Muscle layer of colon (tissue), 2 donors: ENCODE results near the gene UGT1A4.

Experiments used
- H3K27ac ChIP-seq: one replicate; pipeline ENCODE4 v1.7.0; 2013; ENCODE audit warnings: low read depth, mild to moderate bottlenecking, low read length, moderate library complexity
- H3K27me3 ChIP-seq, 2 donors: one replicate each; pipeline ENCODE4 v1.7.0; 2013; ENCODE audit warnings: low read length in 2 of 2, mild to moderate bottlenecking in 2 of 2; ENCODE audit not compliant: insufficient read depth in 2 of 2, control insufficient read depth in 1 of 2
- H3K36me3 ChIP-seq: one replicate; pipeline ENCODE4 v1.7.0; 2013; ENCODE audit warnings: mild to moderate bottlenecking, low read length; ENCODE audit not compliant: insufficient read depth
- H3K4me1 ChIP-seq: one replicate; pipeline ENCODE4 v1.7.0; 2013; ENCODE audit warnings: mild to moderate bottlenecking, low read length; ENCODE audit not compliant: insufficient read depth
- H3K4me3 ChIP-seq, 2 donors: one replicate each; pipeline ENCODE4 v1.7.0; 2013; ENCODE audit warnings: low read length in 2 of 2, low read depth in 1 of 2, mild to moderate bottlenecking in 1 of 2, moderate library complexity in 1 of 2
- H3K9ac ChIP-seq: one replicate; pipeline ENCODE4 v1.7.0; 2013; ENCODE audit warnings: low read length
- H3K9me3 ChIP-seq: one replicate; pipeline ENCODE4 v1.7.0; 2013; ENCODE audit warnings: mild to moderate bottlenecking, low read length
- donor health status: abdominal sarcoma.
- donor health status: Adenocarcinoma of cecum.

UGT1A4 gene

DNA sequence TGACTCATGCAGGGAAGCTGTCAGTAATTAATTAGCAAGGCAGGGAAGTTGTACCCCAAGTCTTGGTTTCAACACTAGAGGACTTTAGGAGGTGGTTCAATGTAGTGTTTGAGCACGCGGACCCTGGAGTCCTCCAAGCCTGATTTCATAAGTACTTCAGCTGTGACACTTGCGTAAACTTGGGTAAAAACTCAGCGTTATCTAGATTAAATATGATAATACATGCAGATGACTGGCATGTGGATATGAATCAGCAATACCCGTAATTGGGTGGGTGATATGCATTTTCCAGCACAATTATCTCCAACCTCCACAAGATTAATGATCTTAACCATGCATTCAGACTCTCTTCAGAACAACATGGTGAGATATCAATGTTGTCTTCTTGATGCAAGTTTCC lies 31.6 kb upstream of the UGT1A4 start:
- Histone ChIP-seq H3K9me3 (no peaks in the 10 kb centered on the region), H3K36me3 (no peaks in the 10 kb centered on the region), H3K27me3 (no peaks in the 10 kb centered on the region), H3K27ac (no peak overlapping the region), H3K4me1 (no peaks in the 10 kb centered on the region), H3K4me3 (no peak overlapping the region), H3K9ac (no peak overlapping the region)

DNA sequence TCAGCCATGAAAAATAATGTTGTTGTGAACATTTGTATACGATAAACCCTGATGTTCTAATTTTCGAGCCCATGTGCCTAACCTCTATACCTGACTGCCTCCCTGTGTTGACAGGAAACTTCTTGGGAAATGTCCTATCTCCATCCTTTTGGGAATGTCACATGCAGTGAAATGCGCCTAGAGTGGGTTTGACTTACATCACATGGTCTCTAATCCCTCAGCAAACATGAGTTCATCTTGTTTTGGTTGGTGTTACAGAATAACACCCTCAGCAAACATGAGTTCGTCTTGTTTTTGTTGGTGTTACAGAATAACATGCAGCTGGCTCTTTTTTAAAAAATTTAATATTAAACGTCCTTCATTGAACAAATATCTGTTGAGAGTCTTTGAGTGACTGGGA lies 30.2 kb upstream of the UGT1A4 start:
- Histone ChIP-seq H3K27ac (no peak overlapping the region), H3K9me3 (no peaks in the 10 kb centered on the region), H3K9ac (no peak overlapping the region), H3K36me3 (no peaks in the 10 kb centered on the region), H3K4me3 (no peak overlapping the region), H3K4me1 (no peaks in the 10 kb centered on the region), H3K27me3 (no peaks in the 10 kb centered on the region)

DNA sequence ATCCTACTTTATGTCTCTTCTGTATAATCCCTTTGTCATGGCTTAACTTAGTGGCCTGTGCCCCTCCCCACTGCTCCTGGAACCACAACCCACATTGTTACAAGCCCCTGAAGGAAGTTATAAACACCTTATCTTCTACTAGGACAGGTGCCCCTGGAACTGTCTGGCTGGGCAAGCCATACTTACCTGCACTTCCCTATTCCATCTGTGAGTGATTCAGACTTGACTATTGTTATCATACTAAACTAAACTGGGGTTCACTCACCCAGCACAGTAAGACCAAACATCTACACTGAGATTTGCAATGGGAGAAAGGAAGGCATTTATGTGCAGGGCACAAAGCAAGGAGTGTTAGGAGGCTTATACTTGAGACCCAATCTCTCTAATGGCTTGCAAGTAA lies 29.5 kb upstream of the UGT1A4 start:
- Histone ChIP-seq H3K4me3 (no peak overlapping the region), H3K36me3 (no peaks in the 10 kb centered on the region), H3K27me3 (no peaks in the 10 kb centered on the region), H3K4me1 (no peaks in the 10 kb centered on the region), H3K9me3 (no peaks in the 10 kb centered on the region), H3K27ac (no peak overlapping the region), H3K9ac (no peak overlapping the region)

DNA sequence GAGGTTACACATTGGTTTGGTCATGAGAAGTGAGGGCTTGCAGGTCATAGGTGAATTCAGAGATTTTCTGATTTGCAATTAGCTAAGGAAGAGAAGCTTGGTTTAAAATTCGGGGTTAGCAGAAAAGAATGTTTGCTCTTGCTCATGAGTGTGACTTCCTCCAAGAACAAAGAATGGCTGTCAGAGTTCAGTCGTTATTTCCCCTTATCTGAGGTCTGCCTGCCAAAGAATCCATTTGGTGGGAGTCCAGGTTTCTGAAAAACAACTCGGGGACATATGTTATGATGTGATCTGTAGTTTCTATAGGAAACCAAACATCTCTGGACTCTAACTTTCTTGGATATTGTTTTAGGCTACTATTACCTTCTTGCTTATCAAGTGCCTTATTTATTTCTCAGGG lies 29.0 kb upstream of the UGT1A4 start:
- no peaks in the 10 kb centered on the region for H3K4me1 ChIP-seq

DNA sequence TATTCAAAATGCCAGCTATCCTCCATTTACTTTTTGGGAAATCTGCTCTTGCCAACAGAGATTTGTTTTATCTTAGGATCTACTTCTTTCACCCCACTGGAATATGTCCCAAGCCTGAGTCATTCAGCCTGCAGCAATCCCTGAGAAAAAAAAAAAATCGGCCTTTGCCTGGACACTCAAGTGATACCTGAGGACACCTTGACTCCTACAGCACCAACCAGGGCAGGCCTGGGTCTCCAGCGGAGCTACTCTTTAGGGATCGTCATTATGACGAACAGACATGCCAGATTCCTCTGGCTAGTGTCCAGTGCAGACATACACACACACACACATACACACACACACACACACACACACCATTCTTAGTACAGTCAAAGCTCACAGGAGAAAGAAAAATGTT lies 28.1 kb upstream of the UGT1A4 start:
- H3K4me1 ChIP-seq = no peaks in the 10 kb centered on the region
- H3K27ac ChIP-seq = no peak overlapping the region
- H3K9me3 ChIP-seq = no peaks in the 10 kb centered on the region
- no peak overlapping the region for H3K9ac ChIP-seq
- no peak overlapping the region for H3K4me3 ChIP-seq
- no peaks in the 10 kb centered on the region for H3K27me3 ChIP-seq
- H3K36me3 ChIP-seq = no peaks in the 10 kb centered on the region

More for the DNA sequence above, 29.0 kb upstream of the UGT1A4 start:
- Histone ChIP-seq H3K9me3 (no peaks in the 10 kb centered on the region), H3K36me3 (no peaks in the 10 kb centered on the region), H3K9ac (no peak overlapping the region), H3K4me3 (no peak overlapping the region), H3K27me3 (no peaks in the 10 kb centered on the region), H3K27ac (no peak overlapping the region)

DNA sequence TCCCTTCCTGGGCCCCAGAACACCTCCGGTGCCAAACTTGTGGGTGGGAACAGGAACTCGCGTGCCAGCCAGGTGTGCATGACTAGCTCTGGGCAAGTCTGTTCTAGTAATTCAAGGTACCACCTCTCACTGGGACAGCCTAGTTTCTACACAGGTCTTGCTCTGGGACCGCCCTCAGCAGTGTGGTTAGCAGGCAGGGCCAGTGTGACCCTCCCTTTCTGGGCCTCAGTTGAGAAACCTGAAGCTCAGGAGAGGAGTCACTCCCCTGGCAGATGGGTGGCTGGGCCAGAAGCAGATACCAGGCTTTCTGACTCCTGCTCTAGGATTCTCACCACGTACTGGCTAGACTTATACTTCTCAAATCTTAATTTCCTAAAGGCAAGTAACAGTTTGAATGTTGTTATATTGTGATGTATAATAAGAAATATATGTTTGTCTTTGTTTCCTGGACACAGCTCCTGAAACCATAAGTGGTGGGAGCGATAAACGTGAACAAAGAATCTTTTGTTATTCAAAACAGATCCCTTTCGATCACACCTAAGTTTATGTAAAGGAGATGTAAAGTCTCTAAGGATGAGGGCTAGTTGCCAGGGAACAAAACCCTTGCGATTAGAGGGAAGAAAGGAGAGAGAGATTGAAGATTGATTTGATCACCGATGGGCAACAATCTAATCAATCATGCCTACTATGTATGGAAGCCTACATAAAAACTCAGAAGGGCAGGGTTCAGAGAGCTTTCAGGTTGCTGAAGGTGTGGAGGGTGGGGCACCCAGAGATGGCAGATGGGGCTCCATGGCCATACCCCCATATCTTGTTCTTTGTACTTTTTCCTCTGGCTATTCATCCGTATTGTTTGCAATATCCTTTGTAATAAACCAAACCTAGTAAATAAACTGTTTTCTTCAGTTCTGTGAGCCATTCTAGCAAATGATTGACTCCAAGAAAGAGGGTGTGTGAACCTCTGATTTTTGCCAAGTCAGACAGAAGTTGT lies 26.8 kb upstream of the UGT1A4 start:
- Histone ChIP-seq H3K36me3 (no peaks in the 10 kb centered on the region), H3K4me3 (no peak overlapping the region), H3K4me1 (no peaks in the 10 kb centered on the region), H3K9ac (no peak overlapping the region), H3K9me3 (no peaks in the 10 kb centered on the region), H3K27me3 (no peaks in the 10 kb centered on the region), H3K27ac (no peak overlapping the region)

DNA sequence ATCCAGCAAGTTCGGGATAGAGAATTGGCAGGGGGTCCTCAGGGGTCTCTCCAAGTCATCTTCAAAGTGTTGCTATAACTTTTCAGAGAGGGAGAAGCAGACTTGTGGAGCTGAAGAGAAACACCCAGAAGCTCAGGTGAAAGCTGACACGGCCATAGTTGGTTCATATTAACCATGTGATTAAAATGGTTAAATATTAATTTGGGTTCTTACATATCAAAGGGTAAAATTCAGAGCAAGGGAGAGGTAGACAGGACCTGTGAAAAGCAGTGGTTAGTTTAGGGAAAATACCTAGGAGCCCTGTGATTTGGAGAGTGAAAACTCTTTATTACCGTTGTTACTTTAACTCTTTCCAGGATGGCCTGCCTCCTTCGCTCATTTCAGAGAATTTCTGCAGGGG lies 25.9 kb upstream of the UGT1A4 start, which contains the start of gene UGT1A6:
UGT1A6 (plus strand) TSS at position 243 of the 400 bp plus-strand sequence; CDS start at position 358, 115 bp downstream.
- Histone ChIP-seq H3K27ac (no peak within 1 kb of the TSS), H3K4me1 (no peaks in the 10 kb centered on the region), H3K9me3 (no peaks in the 10 kb centered on the region), H3K36me3 (no peaks in the 10 kb centered on the region), H3K4me3 (no peak within 1 kb of the TSS), H3K27me3 (no peaks in the 10 kb centered on the region), H3K9ac (no peak within 1 kb of the TSS)

DNA sequence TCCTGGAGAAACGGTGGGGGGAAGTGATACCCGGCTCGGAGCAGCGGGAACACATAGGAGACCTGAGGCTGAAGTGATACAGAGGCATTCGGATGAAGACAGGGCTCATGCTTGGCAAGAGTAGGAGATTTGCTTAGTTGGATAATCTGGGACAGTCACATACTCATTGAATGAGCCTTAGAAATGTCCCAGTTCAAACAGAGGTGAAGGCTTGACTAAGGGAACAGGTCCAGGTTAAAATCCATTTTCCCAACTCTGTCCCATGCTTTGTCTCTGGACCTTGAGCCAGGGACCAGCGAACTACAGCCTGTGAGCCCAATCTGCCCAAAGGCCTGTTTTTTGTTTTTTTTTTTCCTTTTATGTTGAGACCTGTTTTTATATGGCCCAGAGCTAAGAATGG lies 24.6 kb upstream of the UGT1A4 start:
- no peaks in the 10 kb centered on the region for H3K4me1 ChIP-seq
- H3K27me3 ChIP-seq = no peaks in the 10 kb centered on the region
- no peaks in the 10 kb centered on the region for H3K9me3 ChIP-seq
- no peaks in the 10 kb centered on the region for H3K36me3 ChIP-seq
- H3K4me3 ChIP-seq = no peak overlapping the region
- no peak overlapping the region for H3K27ac ChIP-seq
- no peak overlapping the region for H3K9ac ChIP-seq

DNA sequence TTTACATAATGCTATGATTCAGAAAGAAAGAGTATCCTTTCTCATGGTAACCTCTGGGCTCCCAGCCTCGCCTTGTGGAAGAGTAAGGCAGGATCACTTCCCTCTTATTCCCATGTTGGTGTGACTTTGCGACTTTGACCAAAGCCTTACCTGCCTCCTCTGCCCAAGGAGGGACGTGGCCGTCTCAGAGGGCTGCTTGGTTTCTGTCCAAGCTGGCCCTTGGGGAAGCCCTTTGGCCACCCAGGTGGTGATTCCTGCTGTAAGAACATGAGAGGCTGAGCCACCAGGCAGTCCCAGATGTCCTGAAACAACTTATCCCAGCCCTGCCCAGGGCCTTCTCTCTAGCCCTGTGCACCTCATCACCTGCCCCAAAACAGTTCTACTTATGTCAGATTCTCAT lies 19.8 kb upstream of the UGT1A4 start:
- H3K4me3 ChIP-seq = no peak overlapping the region
- H3K9me3 ChIP-seq = no peaks in the 10 kb centered on the region
- H3K4me1 ChIP-seq = no peaks in the 10 kb centered on the region
- H3K27ac ChIP-seq = no peak overlapping the region
- H3K36me3 ChIP-seq = no peaks in the 10 kb centered on the region
- H3K27me3 ChIP-seq = no peaks in the 10 kb centered on the region
- H3K9ac ChIP-seq = no peak overlapping the region

DNA sequence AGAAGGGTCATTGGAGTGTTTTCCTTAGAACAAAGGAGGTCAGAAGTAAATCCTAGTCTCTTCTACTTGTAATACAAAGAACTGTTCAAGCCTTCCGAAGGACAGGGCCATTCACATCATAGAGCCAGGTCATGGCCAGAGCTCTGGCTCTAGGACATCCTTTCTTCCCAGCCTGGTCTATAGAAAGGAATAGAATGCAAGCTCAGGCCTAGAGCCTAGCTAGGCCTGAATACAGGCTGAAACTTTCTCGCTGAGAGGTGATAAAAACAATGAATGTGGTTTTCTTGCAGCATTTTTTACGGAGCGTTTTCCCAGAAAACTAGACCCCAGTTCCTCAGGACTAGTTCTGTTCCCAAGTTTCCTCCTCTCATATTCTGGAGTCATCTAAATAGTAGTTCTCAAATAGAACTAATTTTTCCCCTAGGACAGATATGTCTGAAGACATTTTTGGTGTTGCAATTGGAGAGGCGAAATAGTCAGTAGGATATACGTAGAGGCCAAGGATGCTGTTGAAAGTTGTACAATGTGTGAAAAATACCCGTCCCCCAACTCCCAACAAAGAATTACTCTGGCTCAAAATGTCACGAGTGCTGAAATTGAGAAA lies 19.0 kb upstream of the UGT1A4 start:
- Histone ChIP-seq H3K9ac (no peak overlapping the region), H3K36me3 (no peaks in the 10 kb centered on the region), H3K9me3 (no peaks in the 10 kb centered on the region), H3K4me1 (no peaks in the 10 kb centered on the region), H3K27ac (no peak overlapping the region), H3K27me3 (no peaks in the 10 kb centered on the region), H3K4me3 (no peak overlapping the region)

DNA sequence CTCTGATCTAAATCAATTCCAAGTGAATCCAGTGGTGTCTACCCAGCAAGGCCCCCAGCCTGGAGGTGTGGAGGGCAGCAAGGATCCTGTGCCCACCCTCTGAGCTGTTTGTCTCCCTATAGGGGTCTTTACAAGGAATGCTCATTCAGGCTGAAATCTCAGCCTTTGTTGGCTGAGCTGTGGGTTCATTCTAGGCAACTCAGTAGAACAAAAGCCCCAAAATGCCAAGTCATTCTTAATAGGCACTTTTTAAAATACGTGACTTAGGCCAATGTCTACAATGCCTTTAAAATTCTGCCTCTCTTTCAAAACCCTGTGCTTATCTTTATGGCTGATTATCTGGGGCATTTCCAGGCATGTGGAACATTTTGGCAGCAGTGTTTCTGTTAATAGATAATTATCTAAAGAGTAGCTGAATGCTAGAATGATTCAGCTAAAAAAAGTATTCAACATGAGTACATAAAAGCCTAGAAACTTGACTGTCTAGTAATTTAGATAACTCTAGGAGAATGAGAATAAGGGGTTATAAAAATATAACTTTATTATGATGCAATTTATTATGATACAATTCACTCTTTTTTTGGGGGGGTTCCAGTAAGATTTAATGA lies 18.4 kb upstream of the UGT1A4 start:
- no peak overlapping the region for H3K9ac ChIP-seq
- H3K27me3 ChIP-seq = no peaks in the 10 kb centered on the region
- no peak overlapping the region for H3K27ac ChIP-seq
- no peaks in the 10 kb centered on the region for H3K4me1 ChIP-seq
- H3K36me3 ChIP-seq = no peaks in the 10 kb centered on the region
- no peaks in the 10 kb centered on the region for H3K9me3 ChIP-seq
- no peak overlapping the region for H3K4me3 ChIP-seq
